GM12891 (cell line): Measurements from ENCODE around the gene ISG15.

Experiments used
- PAX5 ChIP-seq: IDR thresholded peaks from 2 replicates; pipeline ENCODE4 v1.6.1; 2011; ENCODE audit warnings: low read length, moderate library complexity, mild to moderate bottlenecking; ENCODE audit not compliant: insufficient read depth, severe bottlenecking
- POLR2A ChIP-seq: IDR thresholded peaks from 2 replicates; pipeline ENCODE4 v1.6.1; 2011; ENCODE audit warnings: low read depth, low read length, control low read depth
- POLR2AphosphoS5 ChIP-seq: IDR thresholded peaks from 2 replicates; pipeline ENCODE4 v1.6.1; 2011; ENCODE audit warnings: low read depth, low read length, control low read depth
- POU2F2 ChIP-seq: IDR thresholded peaks from 2 replicates; pipeline ENCODE4 v1.6.1; 2011; ENCODE audit warnings: low read depth, mild to moderate bottlenecking, control low read depth, low read length, moderate library complexity
- SPI1 ChIP-seq: IDR thresholded peaks from 2 replicates; pipeline ENCODE4 v1.6.1; 2011; ENCODE audit warnings: low read depth, low read length, control low read depth
- TAF1 ChIP-seq: IDR thresholded peaks from 2 replicates; pipeline ENCODE4 v1.6.1; 2011; ENCODE audit warnings: low read depth, low read length, control low read depth

- TF ChIP-seq POLR2AphosphoS5, result no peak
- TF ChIP-seq TAF1, result no peak
- TF ChIP-seq POLR2A, result no peak
- no peak for TF ChIP-seq SPI1
- no peak for TF ChIP-seq POU2F2
- no peak for TF ChIP-seq PAX5
Measured at GRCh38 chr1:972726-973458, 40.4 kb upstream of the ISG15 start.
